H9 (cell line): ENCODE data around the gene CNDP1. TPM values are rescaled to one million over a fixed set of nuclear protein-coding genes. Genes with fewer than 3 reads are reported as not detected.

Experiments used
- DNase-seq: peaks from one replicate; pipeline ENCODE4 v3.0.0-alpha.2; 2017
- H2AFZ ChIP-seq: one replicate; pipeline ENCODE4 v1.6.1; 2013; ENCODE audit warnings: mild to moderate bottlenecking, low read length, control low read depth, moderate library complexity
- H2AK5ac ChIP-seq: 2 replicates; pipeline ENCODE4 v1.6.1; 2013; ENCODE audit warnings: low read length, control low read depth, mixed read lengths; ENCODE audit not compliant: insufficient read length
- H2BK120ac ChIP-seq: one replicate; pipeline ENCODE4 v1.6.1; 2013; ENCODE audit warnings: low read depth, mild to moderate bottlenecking, low read length, control low read depth, inconsistent platforms; ENCODE audit not compliant: poor library complexity, severe bottlenecking
- H2BK12ac ChIP-seq: 2 replicates; pipeline ENCODE4 v1.6.1; 2013; ENCODE audit warnings: low read length, control low read depth, mixed read lengths, low read depth; ENCODE audit not compliant: insufficient read length
- H2BK15ac ChIP-seq: 2 replicates; pipeline ENCODE4 v1.6.1; 2013; ENCODE audit warnings: low read depth, low read length, control low read depth
- H2BK20ac ChIP-seq: one replicate; pipeline ENCODE4 v1.6.1; 2013; ENCODE audit warnings: low read depth, mild to moderate bottlenecking, low read length, control low read depth, inconsistent platforms; ENCODE audit not compliant: poor library complexity, severe bottlenecking
- H2BK5ac ChIP-seq: 2 replicates; pipeline ENCODE4 v1.6.1; 2013; ENCODE audit warnings: low read length, control low read depth, mixed read lengths; ENCODE audit not compliant: insufficient read length
- H3K14ac ChIP-seq: 2 replicates; pipeline ENCODE4 v1.6.1; 2013; ENCODE audit warnings: low read length, control low read depth; ENCODE audit not compliant: insufficient read depth
- H3K18ac ChIP-seq: 2 replicates; pipeline ENCODE4 v1.6.1; 2013; ENCODE audit warnings: low read depth, mild to moderate bottlenecking, mixed read lengths, low read length, control low read depth; ENCODE audit not compliant: insufficient read length
- H3K23ac ChIP-seq: 2 replicates; pipeline ENCODE4 v1.6.1; 2013; ENCODE audit warnings: low read length, control low read depth, mixed read lengths, low read depth; ENCODE audit not compliant: insufficient read length
- H3K23me2 ChIP-seq: 2 replicates; pipeline ENCODE4 v1.6.1; 2013; ENCODE audit warnings: low read depth, mild to moderate bottlenecking, mixed read lengths, low read length, control low read depth; ENCODE audit not compliant: insufficient read length, poor library complexity, severe bottlenecking
- H3K27ac ChIP-seq: 2 replicates; pipeline ENCODE4 v1.5.1; 2013; ENCODE audit warnings: low read length, control low read depth, mixed read lengths, low read depth; ENCODE audit not compliant: insufficient read length
- H3K27me3 ChIP-seq: 2 replicates; pipeline ENCODE4 v1.6.1; 2013; ENCODE audit warnings: low read length, control low read depth, inconsistent platforms; ENCODE audit not compliant: insufficient read depth
- H3K4ac ChIP-seq: 2 replicates; pipeline ENCODE4 v1.6.1; 2013; ENCODE audit warnings: low read depth, mild to moderate bottlenecking, control low read depth, inconsistent platforms, low read length, moderate library complexity
- H3K4me1 ChIP-seq: 2 replicates; pipeline ENCODE4 v1.6.1; 2013; ENCODE audit warnings: low read length, control low read depth, inconsistent platforms; ENCODE audit not compliant: insufficient read depth
- H3K4me2 ChIP-seq: 2 replicates; pipeline ENCODE4 v1.6.1; 2013; ENCODE audit warnings: low read length, control low read depth, mixed read lengths; ENCODE audit not compliant: insufficient read length, insufficient read depth
- H3K56ac ChIP-seq: 2 replicates; pipeline ENCODE4 v1.6.1; 2013; ENCODE audit warnings: low read depth, mild to moderate bottlenecking, mixed read lengths, low read length, control low read depth; ENCODE audit not compliant: insufficient read length
- H3K79me1 ChIP-seq: 2 replicates; pipeline ENCODE4 v1.6.1; 2013; ENCODE audit warnings: low read depth, mild to moderate bottlenecking, moderate library complexity, low read length, control low read depth, inconsistent platforms; ENCODE audit not compliant: insufficient read depth, poor library complexity, severe bottlenecking
- H3K79me2 ChIP-seq: 2 replicates; pipeline ENCODE4 v1.6.1; 2013; ENCODE audit warnings: low read length, control low read depth, inconsistent platforms; ENCODE audit not compliant: insufficient read depth
- H3K9ac ChIP-seq: 2 replicates; pipeline ENCODE4 v1.6.1; 2013; ENCODE audit warnings: low read length, control low read depth, mixed read lengths; ENCODE audit not compliant: insufficient read length; ENCODE audit errors: extremely low read depth
- H3K9me3 ChIP-seq: one replicate; pipeline ENCODE4 v1.6.1; 2013; ENCODE audit warnings: low read depth, low read length, inconsistent platforms; ENCODE audit not compliant: control insufficient read depth
- H3T11ph ChIP-seq: one replicate; pipeline ENCODE4 v1.6.1; 2013; ENCODE audit warnings: mild to moderate bottlenecking, low read length, control low read depth, inconsistent platforms
- H4K20me1 ChIP-seq: one replicate; pipeline ENCODE4 v1.6.1; 2013; ENCODE audit not compliant: control insufficient read depth, insufficient read length, insufficient read depth
- H4K5ac ChIP-seq: 2 replicates; pipeline ENCODE4 v1.6.1; 2013; ENCODE audit warnings: low read depth, mild to moderate bottlenecking, mixed read lengths, low read length, control low read depth; ENCODE audit not compliant: insufficient read length
- H4K8ac ChIP-seq: replicated peaks from 2 replicates; pipeline ENCODE4 v1.6.1; 2013; ENCODE audit warnings: low read length, control low read depth, mixed read lengths, low read depth; ENCODE audit not compliant: insufficient read length
- H4K91ac ChIP-seq: 2 replicates; pipeline ENCODE4 v1.6.1; 2013; ENCODE audit warnings: low read depth, mild to moderate bottlenecking, moderate library complexity, mixed read lengths, low read length, control low read depth; ENCODE audit not compliant: insufficient read length
- H3K27ac Mint-ChIP-seq, 3 experiments: 2 replicates in 2 of 3; 3 replicates in 1 of 3; pipeline ENCODE4 v1.8.0; 2020 to 2021; ENCODE audit warnings: mixed read lengths in 3 of 3, mild to moderate bottlenecking in 1 of 3, moderate library complexity in 1 of 3
- H3K27me3 Mint-ChIP-seq: 2 replicates; pipeline ENCODE4 v1.8.0; 2021; ENCODE audit warnings: low read depth, mild to moderate bottlenecking, moderate library complexity, mixed read lengths
- H3K36me3 Mint-ChIP-seq, 3 experiments: 2 replicates in 2 of 3; 3 replicates in 1 of 3; pipeline ENCODE4 v1.8.0; 2020 to 2021; ENCODE audit warnings: low read depth in 3 of 3, mixed read lengths in 3 of 3; ENCODE audit not compliant: insufficient read depth in 1 of 3
- H3K4me1 Mint-ChIP-seq, 2 experiments: 2 replicates each; pipeline ENCODE4 v1.8.0; 2020; ENCODE audit warnings: mixed read lengths in 2 of 2
- H3K4me3 Mint-ChIP-seq, 2 experiments: 2 replicates in 1 of 2; 3 replicates in 1 of 2; pipeline ENCODE4 v1.8.0; 2020 to 2021; ENCODE audit warnings: mild to moderate bottlenecking in 2 of 2, mixed read lengths in 2 of 2, moderate library complexity in 1 of 2
- H3K9me3 Mint-ChIP-seq, 2 experiments: 2 replicates in 1 of 2; 3 replicates in 1 of 2; pipeline ENCODE4 v1.8.0; 2020; ENCODE audit warnings: mild to moderate bottlenecking in 2 of 2, mixed read lengths in 2 of 2, moderate library complexity in 1 of 2
- WGBS: extraction: QIAGEN DNeasy Blood & Tissue Kit; methylation state at CpG from one replicate; pipeline ENCODE4 v1.1.7; 2013; ENCODE audit warnings: missing lambda C conversion rate, low lambda C conversion rate, mixed read lengths; ENCODE audit not compliant: insufficient read length; ENCODE audit errors: extremely low coverage; 5-methylcytosine and 5-hydroxymethylcytosine counted together
- total RNA-seq: library from RNA; stranded (reverse); gene quantifications from 2 replicates; pipeline ENCODE4 v1.2.1, GENCODE V29; 2021
- TF ChIP-seq, protein P1 (sequence below): fragments of 200-600 bp; sonication (generic); conservative IDR thresholded peaks from 3 replicates; pipeline ENCODE4 v1.8.0; 2021; ENCODE audit warnings: antibody characterized with exemption, mild to moderate bottlenecking

CNDP1 gene
- total RNA-seq, 1 experiment from 2014 or later: not detected

DNA sequence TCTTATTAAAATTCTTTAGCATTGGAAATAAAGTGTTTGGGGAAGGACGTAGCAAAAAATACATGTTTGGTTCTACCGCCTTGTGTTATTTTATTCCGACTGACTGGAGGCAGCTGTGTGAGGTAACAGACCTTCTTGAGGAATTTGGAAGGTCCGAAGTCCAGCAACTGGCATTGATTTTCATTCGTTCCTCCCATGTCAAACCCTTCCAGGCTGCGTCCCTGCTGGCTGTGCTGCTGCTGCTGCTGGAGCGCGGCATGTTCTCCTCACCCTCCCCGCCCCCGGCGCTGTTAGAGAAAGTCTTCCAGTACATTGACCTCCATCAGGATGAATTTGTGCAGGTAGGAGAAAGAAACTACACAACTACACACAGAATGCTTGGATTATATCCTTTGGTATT lies 21.8 kb downstream of the CNDP1 start:
- H3K4me2 ChIP-seq: no peak overlapping the region
- H3K4me1 ChIP-seq: no peaks in the 10 kb centered on the region
- H3K27me3 ChIP-seq: no peaks in the 10 kb centered on the region
- Mint-ChIP-seq H3K27me3 (peaks cover 8% of the 10 kb centered on the region), H3K4me3 (no peak overlapping the region), H3K27ac (no peak overlapping the region), H3K4me1 (no peaks in the 10 kb centered on the region; a peak in 1 of 4 replicates), H3K36me3 (peaks cover 0 to 3% (median 1%) of the 10 kb centered on the region in 3 experiments; a peak in 2 of 7 replicates), H3K9me3 (peaks cover 5 to 6% of the 10 kb centered on the region in 2 experiments)
- no peak for DNase-seq
- no CpG with 5 or more reads among the region's 11 CpGs for WGBS
- H3K23me2 ChIP-seq: no peaks in the 10 kb centered on the region
- no peak overlapping the region for H3K18ac ChIP-seq
- no peak overlapping the region for H4K8ac ChIP-seq
- H2BK12ac ChIP-seq: no peak overlapping the region
- no peak overlapping the region for H2BK15ac ChIP-seq
- H4K20me1 ChIP-seq: no peaks in the 10 kb centered on the region
- no peak overlapping the region for H3T11ph ChIP-seq
- TF ChIP-seq, protein P1, sequence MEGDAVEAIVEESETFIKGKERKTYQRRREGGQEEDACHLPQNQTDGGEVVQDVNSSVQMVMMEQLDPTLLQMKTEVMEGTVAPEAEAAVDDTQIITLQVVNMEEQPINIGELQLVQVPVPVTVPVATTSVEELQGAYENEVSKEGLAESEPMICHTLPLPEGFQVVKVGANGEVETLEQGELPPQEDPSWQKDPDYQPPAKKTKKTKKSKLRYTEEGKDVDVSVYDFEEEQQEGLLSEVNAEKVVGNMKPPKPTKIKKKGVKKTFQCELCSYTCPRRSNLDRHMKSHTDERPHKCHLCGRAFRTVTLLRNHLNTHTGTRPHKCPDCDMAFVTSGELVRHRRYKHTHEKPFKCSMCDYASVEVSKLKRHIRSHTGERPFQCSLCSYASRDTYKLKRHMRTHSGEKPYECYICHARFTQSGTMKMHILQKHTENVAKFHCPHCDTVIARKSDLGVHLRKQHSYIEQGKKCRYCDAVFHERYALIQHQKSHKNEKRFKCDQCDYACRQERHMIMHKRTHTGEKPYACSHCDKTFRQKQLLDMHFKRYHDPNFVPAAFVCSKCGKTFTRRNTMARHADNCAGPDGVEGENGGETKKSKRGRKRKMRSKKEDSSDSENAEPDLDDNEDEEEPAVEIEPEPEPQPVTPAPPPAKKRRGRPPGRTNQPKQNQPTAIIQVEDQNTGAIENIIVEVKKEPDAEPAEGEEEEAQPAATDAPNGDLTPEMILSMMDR: no peak
- no peak overlapping the region for H2BK5ac ChIP-seq
- no peak overlapping the region for H3K56ac ChIP-seq
- no peak overlapping the region for H3K27ac ChIP-seq
- no peak overlapping the region for H2AFZ ChIP-seq
- H3K23ac ChIP-seq: no peak overlapping the region
- H3K79me1 ChIP-seq: no peaks in the 10 kb centered on the region
- H4K91ac ChIP-seq: no peak overlapping the region
- no peaks in the 10 kb centered on the region for H3K79me2 ChIP-seq
- no peak overlapping the region for H3K9ac ChIP-seq
- no peaks in the 10 kb centered on the region for H3K9me3 ChIP-seq
- no peak overlapping the region for H2BK20ac ChIP-seq
- H2BK120ac ChIP-seq: no peak overlapping the region
- no peak overlapping the region for H4K5ac ChIP-seq
- no peak overlapping the region for H3K14ac ChIP-seq
- H3K4ac ChIP-seq: no peak overlapping the region
- no peak overlapping the region for H2AK5ac ChIP-seq
